Stimulated activated effector memory CD8-positive, alpha-beta T cell treated with anti-CD3 and anti-CD28 coated beads, Interleukin-12 subunit alpha, Interleukin-12 subunit beta, amount 100 ng/mL, for 72 hours (primary cell): ENCODE measurements around the gene BANF1.
"Not testable (repeated sequence)": the region's sequence is repeated elsewhere in the genome, so short reads cannot be mapped to it uniquely, and the experiment has no call there.

Experiments used
- ATAC-seq: fragments of 150-1000 bp; cut with Tn5 transposase; 2 replicates; pipeline ENCODE4 v1.10.0; 2021
- DNase-seq, 2 donors: peaks; one replicate each; pipeline ENCODE4 v3.0.0; 2021 to 2022; ENCODE audit warnings: low spot score in 2 of 2
- H3K27ac Mint-ChIP-seq: one replicate; pipeline ENCODE4 v1.8.0; 2022; ENCODE audit warnings: mild to moderate bottlenecking, mixed read lengths
- H3K36me3 Mint-ChIP-seq: one replicate; pipeline ENCODE4 v1.8.0; 2022; ENCODE audit warnings: mild to moderate bottlenecking, mixed read lengths
- H3K4me1 Mint-ChIP-seq: one replicate; pipeline ENCODE4 v1.8.0; 2022; ENCODE audit warnings: mixed read lengths
- H3K4me3 Mint-ChIP-seq: one replicate; pipeline ENCODE4 v1.8.0; 2022; ENCODE audit warnings: mild to moderate bottlenecking, mixed read lengths
- H3K9me3 Mint-ChIP-seq: one replicate; pipeline ENCODE4 v1.8.0; 2022; ENCODE audit warnings: mixed read lengths

Gene BANF1

GRCh38 chr11:66012946-66013761 is 10.9 kb downstream of the BANF1 start:
- Mint-ChIP-seq H3K27ac (no peak overlapping the region), H3K4me1 (peaks cover 8% of the 10 kb centered on the region), H3K9me3 (no peaks in the 10 kb centered on the region), H3K4me3 (no peak overlapping the region), H3K36me3 (no peaks in the 10 kb centered on the region)
- ATAC-seq (no peak), DNase-seq (no peak)

GRCh38 chr11:66013762-66014100 is 11.4 kb downstream of the BANF1 start:
- Mint-ChIP-seq H3K4me1 (peaks cover 8% of the 10 kb centered on the region), H3K4me3 (no peak overlapping the region), H3K9me3 (no peaks in the 10 kb centered on the region), H3K36me3 (no peaks in the 10 kb centered on the region), H3K27ac (no peak overlapping the region)
- ATAC-seq (no peak), DNase-seq (no peak)

DNA sequence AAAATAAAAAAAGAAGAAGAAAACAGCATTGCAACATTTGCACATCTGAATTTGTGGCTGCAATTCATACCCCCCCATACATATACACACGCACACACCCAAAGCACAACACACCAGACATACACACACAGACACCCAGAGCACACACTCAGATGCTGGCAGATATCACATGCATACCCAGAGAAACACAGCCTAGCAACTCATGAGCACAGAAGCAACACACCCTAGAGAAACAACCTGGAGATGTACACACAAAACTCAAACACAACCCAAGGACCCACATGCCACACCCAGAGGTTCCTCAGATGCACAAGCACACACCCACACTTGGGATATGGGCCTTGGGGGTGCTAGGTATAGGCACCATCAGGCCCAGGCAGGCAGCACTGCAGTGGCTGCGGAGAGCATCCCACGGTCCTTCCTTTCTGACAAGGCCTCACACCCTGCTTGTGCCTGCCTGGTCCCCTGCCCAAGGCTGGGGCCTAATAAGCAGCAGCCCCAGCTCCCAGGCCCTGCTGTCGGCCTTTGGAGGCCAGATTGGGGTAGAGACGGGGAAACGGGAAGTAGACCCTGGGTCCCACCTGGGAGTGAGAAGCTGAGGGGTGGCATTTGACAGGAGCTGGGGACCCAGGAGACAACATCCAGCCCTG is 12.6 kb downstream of the BANF1 start:
- H3K4me3 Mint-ChIP-seq: no peak overlapping the region
- ATAC-seq (no peak), DNase-seq (no peak)
- H3K9me3 Mint-ChIP-seq: no peaks in the 10 kb centered on the region
- peaks cover 8% of the 10 kb centered on the region for H3K4me1 Mint-ChIP-seq
- H3K36me3 Mint-ChIP-seq: no peaks in the 10 kb centered on the region
- H3K27ac Mint-ChIP-seq: no peak overlapping the region

GRCh38 chr11:66015454-66015881 is 13.2 kb downstream of the BANF1 start:
- H3K9me3 Mint-ChIP-seq: no peaks in the 10 kb centered on the region
- ATAC-seq (no peak), DNase-seq (no peak)
- H3K36me3 Mint-ChIP-seq: no peaks in the 10 kb centered on the region
- no peak overlapping the region for H3K27ac Mint-ChIP-seq
- H3K4me1 Mint-ChIP-seq: peaks cover 12% of the 10 kb centered on the region
- no peak overlapping the region for H3K4me3 Mint-ChIP-seq

GRCh38 chr11:66015936-66016792 is 13.9 kb downstream of the BANF1 start:
- Mint-ChIP-seq H3K4me1 (peaks cover 19% of the 10 kb centered on the region), H3K9me3 (no peaks in the 10 kb centered on the region), H3K27ac (no peak overlapping the region), H3K4me3 (no peak overlapping the region), H3K36me3 (no peaks in the 10 kb centered on the region)
- ATAC-seq (no peak), DNase-seq (no peak)

GRCh38 chr11:66016793-66017177 is 14.5 kb downstream of the BANF1 start:
- H3K4me1 Mint-ChIP-seq: peaks cover 21% of the 10 kb centered on the region
- H3K4me3 Mint-ChIP-seq: no peak overlapping the region
- no peaks in the 10 kb centered on the region for H3K9me3 Mint-ChIP-seq
- DNase-seq (no peak), ATAC-seq (no peak)
- H3K36me3 Mint-ChIP-seq: no peaks in the 10 kb centered on the region
- H3K27ac Mint-ChIP-seq: peak overlapping the region; percentile 71

DNA sequence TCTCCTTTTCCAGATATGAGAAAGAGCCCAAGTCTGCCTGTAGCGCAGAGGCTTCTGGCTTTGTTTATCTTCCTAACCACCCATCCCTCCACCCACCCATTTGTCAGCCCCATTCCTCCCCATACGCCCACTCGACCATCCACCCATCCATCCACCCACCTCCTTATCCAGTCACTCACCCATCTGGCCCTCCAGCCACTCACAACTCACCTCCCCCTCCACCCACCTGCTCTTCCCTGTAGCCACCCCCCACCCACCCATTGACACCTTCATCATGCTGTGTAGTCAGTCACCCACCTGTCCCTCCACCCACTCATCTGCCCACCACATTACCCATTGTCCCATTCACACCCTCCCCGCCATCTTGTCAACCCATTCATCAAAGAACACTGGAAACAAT is 15.0 kb downstream of the BANF1 start:
- peak overlapping the region; percentile 71 for H3K27ac Mint-ChIP-seq

GRCh38 chr11:66020212-66020611 is 17.9 kb downstream of the BANF1 start:
- ATAC-seq: no peak
- Mint-ChIP-seq H3K27ac (peak overlapping the region; percentile 90), H3K9me3 (no peaks in the 10 kb centered on the region), H3K4me3 (peak overlapping the region; percentile 56), H3K4me1 (peaks cover 29% of the 10 kb centered on the region), H3K36me3 (no peaks in the 10 kb centered on the region)
- DNase-seq: no peak

More for the DNA sequence above, 15.0 kb downstream of the BANF1 start:
- no peaks in the 10 kb centered on the region for H3K36me3 Mint-ChIP-seq
- H3K4me3 Mint-ChIP-seq: no peak overlapping the region
- ATAC-seq (no peak), DNase-seq (no peak)
- H3K9me3 Mint-ChIP-seq: no peaks in the 10 kb centered on the region
- peaks cover 23% of the 10 kb centered on the region for H3K4me1 Mint-ChIP-seq

- Mint-ChIP-seq H3K36me3 (no peaks in the 10 kb centered on the region), H3K27ac (peak overlapping the region; percentile 90), H3K9me3 (no peaks in the 10 kb centered on the region), H3K4me1 (peaks cover 29% of the 10 kb centered on the region), H3K4me3 (peak overlapping the region; percentile 56)
- peak; percentile 77 for ATAC-seq
- DNase-seq: peak; percentile 27 to 69
Measured at GRCh38 chr11:66020618-66021357, 18.5 kb downstream of the BANF1 start.

DNA sequence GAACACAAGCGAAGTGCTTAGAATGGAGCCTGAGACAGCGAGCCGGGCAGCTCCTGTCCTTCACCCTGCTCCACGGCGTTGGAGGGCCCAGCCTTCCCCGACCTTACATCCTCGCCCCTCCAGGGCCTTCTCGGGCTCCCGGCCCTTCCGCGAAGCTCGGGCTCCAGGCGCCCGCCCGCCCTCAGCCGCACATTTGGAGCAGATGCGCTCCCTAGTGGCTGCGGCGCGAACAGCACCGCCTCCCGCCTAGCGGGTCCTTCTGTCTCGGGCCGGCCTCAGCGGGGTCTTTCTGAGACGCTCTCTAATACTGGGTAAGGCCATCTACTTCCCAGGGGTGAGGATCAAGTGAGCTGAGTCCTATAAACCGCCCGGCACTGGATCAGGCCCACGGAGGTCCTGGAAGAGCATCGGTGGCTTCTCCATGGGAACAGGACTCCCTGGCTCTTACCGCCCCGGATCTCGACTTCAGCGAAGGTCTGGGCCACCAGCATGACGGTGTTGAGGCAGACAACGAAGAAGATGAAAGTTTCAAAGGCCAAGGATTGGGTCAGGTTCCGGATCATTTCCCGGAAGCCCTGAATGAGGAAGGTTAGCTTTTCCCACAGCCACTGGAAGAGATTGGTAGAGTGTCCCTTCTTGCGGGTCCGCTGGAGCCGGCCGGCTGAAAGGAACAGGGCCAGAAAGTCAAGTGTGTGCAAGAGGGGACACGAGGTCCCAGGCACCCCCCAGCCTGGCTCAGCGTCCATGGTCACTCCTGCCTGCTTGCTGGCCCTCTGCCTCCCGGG is 20.3 kb downstream of the BANF1 start:
- DNase-seq: peak; percentile 94 to 95
- Mint-ChIP-seq H3K4me1 (peaks cover 24% of the 10 kb centered on the region), H3K27ac (peak overlapping the region; percentile 70), H3K4me3 (peak overlapping the region; percentile 56), H3K36me3 (no peaks in the 10 kb centered on the region), H3K9me3 (no peaks in the 10 kb centered on the region)
- peak; percentile 81 for ATAC-seq

DNA sequence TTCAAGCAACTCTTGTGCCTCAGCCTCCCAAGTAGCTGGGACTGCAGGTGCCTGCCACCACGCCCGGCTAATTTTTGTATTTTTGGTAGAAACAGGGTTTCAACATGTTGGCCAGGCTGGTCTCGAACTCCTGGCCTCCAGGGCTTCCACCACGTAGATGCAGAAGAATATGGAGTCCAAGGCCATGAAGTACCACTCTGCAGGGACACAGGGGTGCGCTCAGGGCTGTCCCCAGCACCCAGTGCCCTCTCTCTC is 20.8 kb downstream of the BANF1 start:
- Mint-ChIP-seq H3K27ac (peak overlapping the region; percentile 70), H3K4me1 (peaks cover 22% of the 10 kb centered on the region), H3K4me3 (peak overlapping the region; percentile 56)
- not testable (repeated sequence) for ATAC-seq, DNase-seq, H3K36me3 Mint-ChIP-seq, H3K9me3 Mint-ChIP-seq

DNA sequence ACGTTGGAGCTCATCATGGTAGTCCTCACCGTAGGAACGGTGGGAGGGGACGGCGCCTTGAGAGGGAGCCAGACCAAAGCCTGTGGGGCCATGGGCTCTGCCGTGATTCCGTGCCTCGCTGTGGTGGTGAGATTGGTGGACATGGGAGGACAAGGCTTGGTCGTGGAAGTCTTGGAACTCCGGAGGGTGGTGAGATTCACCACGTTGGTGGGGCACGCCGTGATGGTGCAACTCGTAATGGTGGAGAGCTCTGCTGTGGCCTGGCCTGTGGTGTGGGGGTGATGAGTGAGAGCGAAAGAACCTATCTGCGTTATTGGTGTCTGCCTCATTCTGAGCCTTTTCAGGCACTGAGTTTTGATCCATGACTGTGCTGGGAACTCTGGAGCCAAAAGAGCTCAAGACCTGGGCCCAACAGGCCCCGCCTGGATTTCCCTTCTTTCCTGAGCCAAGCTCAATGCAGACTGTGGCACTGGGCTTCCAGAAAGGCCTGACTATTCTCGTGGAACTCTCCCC is 23.8 kb downstream of the BANF1 start, which contains the start of gene CATSPER1:
TSS of gene CATSPER1 (minus strand) at position 463 of the 513 bp plus-strand sequence. CDS start at position 363, 100 bp downstream.
- H3K36me3 Mint-ChIP-seq: no peaks in the 10 kb centered on the region
- H3K9me3 Mint-ChIP-seq: no peaks in the 10 kb centered on the region
- peaks cover 11% of the 10 kb centered on the region for H3K4me1 Mint-ChIP-seq
- ATAC-seq (no peak), DNase-seq (no peak)
- no peak within 1 kb of the TSS for H3K4me3 Mint-ChIP-seq
- no peak within 1 kb of the TSS for H3K27ac Mint-ChIP-seq

GRCh38 chr11:66032957-66033735 is 30.8 kb downstream of the BANF1 start:
- no peak overlapping the region for H3K4me3 Mint-ChIP-seq
- DNase-seq (no peak), ATAC-seq (no peak)
- H3K4me1 Mint-ChIP-seq: no peaks in the 10 kb centered on the region
- no peaks in the 10 kb centered on the region for H3K36me3 Mint-ChIP-seq
- no peaks in the 10 kb centered on the region for H3K9me3 Mint-ChIP-seq
- no peak overlapping the region for H3K27ac Mint-ChIP-seq
